Measurements from ENCODE around the gene OTOG. TPM values are rescaled to one million over a fixed set of nuclear protein-coding genes. Genes with fewer than 3 reads are reported as not detected.

The OTOG gene
- total RNA-seq, 1 experiment from 2014 or later, result 0.35 TPM

- H3K14ac ChIP-seq (ENCODE audit: insufficient read depth, low read length), result no peak overlapping the region
- no peaks in the 10 kb centered on the region for H3K79me2 ChIP-seq (ENCODE audit: insufficient read depth, low read length)
- no peak overlapping the region for H4K91ac ChIP-seq (ENCODE audit: insufficient read length, low read depth, low read length)
- H2BK12ac ChIP-seq (ENCODE audit: insufficient read length, low read depth, low read length), result no peak overlapping the region
- H3K9me3 ChIP-seq (ENCODE audit: control insufficient read depth, low read depth, low read length), result no peaks in the 10 kb centered on the region
- H2BK15ac ChIP-seq (ENCODE audit: low read depth, low read length), result no peak overlapping the region
- H4K5ac ChIP-seq (ENCODE audit: insufficient read length, low read depth, low read length), result no peak overlapping the region
- H3K79me1 ChIP-seq (ENCODE audit: insufficient read depth, low read depth, low read length, poor library complexity, severe bottlenecking), result no peaks in the 10 kb centered on the region
- no peaks in the 10 kb centered on the region; the same call in 1 of the 2 replicates for H3K27me3 ChIP-seq (ENCODE audit: insufficient read depth, low read length)
- no peak for DNase-seq
- Mint-ChIP-seq H3K27ac (no peak overlapping the region; a peak in 1 of 7 replicates), H3K27me3 (ENCODE audit: low read depth) (peaks cover 64% of the 10 kb centered on the region), H3K4me1 (peaks cover 44 to 62% of the 10 kb centered on the region in 2 experiments), H3K9me3 (peaks cover 0 to 6% of the 10 kb centered on the region in 2 experiments; a peak in 4 of 5 replicates), H3K4me3 (no peak overlapping the region), H3K36me3 (ENCODE audit: insufficient read depth in 1 of 3, low read depth in 3 of 3) (peaks cover 0 to 1% (median 0%) of the 10 kb centered on the region in 3 experiments; a peak in 2 of 7 replicates)
- H3K23ac ChIP-seq (ENCODE audit: insufficient read length, low read depth, low read length), result no peak overlapping the region
- no peak overlapping the region for H3K56ac ChIP-seq (ENCODE audit: insufficient read length, low read depth, low read length)
- WGBS (ENCODE audit: extremely low coverage, insufficient read length, low lambda C conversion rate), result no CpG with 5 or more reads among the region's 4 CpGs
- H3K4me2 ChIP-seq (ENCODE audit: insufficient read depth, insufficient read length, low read length), result no peak overlapping the region
- H3K9ac ChIP-seq (ENCODE audit: extremely low read depth, insufficient read length, low read length), result no peak overlapping the region
- H4K20me1 ChIP-seq (ENCODE audit: control insufficient read depth, insufficient read depth, insufficient read length), result no peaks in the 10 kb centered on the region
- H3T11ph ChIP-seq (ENCODE audit: low read length), result no peak overlapping the region
- no peak overlapping the region for H3K27ac ChIP-seq (ENCODE audit: insufficient read length, low read depth, low read length)
- no peak overlapping the region for H2BK120ac ChIP-seq (ENCODE audit: low read depth, low read length, poor library complexity, severe bottlenecking)
- no peak overlapping the region for H2AK5ac ChIP-seq (ENCODE audit: insufficient read length, low read length)
- TF ChIP-seq, protein P1, sequence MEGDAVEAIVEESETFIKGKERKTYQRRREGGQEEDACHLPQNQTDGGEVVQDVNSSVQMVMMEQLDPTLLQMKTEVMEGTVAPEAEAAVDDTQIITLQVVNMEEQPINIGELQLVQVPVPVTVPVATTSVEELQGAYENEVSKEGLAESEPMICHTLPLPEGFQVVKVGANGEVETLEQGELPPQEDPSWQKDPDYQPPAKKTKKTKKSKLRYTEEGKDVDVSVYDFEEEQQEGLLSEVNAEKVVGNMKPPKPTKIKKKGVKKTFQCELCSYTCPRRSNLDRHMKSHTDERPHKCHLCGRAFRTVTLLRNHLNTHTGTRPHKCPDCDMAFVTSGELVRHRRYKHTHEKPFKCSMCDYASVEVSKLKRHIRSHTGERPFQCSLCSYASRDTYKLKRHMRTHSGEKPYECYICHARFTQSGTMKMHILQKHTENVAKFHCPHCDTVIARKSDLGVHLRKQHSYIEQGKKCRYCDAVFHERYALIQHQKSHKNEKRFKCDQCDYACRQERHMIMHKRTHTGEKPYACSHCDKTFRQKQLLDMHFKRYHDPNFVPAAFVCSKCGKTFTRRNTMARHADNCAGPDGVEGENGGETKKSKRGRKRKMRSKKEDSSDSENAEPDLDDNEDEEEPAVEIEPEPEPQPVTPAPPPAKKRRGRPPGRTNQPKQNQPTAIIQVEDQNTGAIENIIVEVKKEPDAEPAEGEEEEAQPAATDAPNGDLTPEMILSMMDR (conservative IDR thresholded peaks at IDR 0.05), result no peak
- no peak overlapping the region for H3K4ac ChIP-seq (ENCODE audit: low read depth, low read length)
- H3K23me2 ChIP-seq (ENCODE audit: insufficient read length, low read depth, low read length, poor library complexity, severe bottlenecking), result no peaks in the 10 kb centered on the region
- H4K8ac ChIP-seq (replicated peaks; ENCODE audit: insufficient read length, low read depth, low read length), result no peak overlapping the region
- H2AFZ ChIP-seq (ENCODE audit: low read length), result no peak overlapping the region
- H3K18ac ChIP-seq (ENCODE audit: insufficient read length, low read depth, low read length), result no peak overlapping the region
- no peak overlapping the region for H2BK20ac ChIP-seq (ENCODE audit: low read depth, low read length, poor library complexity, severe bottlenecking)
- no peak overlapping the region for H2BK5ac ChIP-seq (ENCODE audit: insufficient read length, low read length)
- H3K4me1 ChIP-seq (ENCODE audit: insufficient read depth, low read length), result peaks cover 7% of the 10 kb centered on the region; the same call in 1 of the 2 replicates
Measured at GRCh38 chr11:17649696-17650095, 102.6 kb downstream of the OTOG start.
